ENCODE results near the gene EHD4. TPM values are rescaled to one million over a fixed set of nuclear protein-coding genes. Genes with fewer than 3 reads are reported as not detected.

Gene EHD4
- total RNA-seq, 2 donors from 2014 or later = 18.4 to 22.6 TPM

DNA sequence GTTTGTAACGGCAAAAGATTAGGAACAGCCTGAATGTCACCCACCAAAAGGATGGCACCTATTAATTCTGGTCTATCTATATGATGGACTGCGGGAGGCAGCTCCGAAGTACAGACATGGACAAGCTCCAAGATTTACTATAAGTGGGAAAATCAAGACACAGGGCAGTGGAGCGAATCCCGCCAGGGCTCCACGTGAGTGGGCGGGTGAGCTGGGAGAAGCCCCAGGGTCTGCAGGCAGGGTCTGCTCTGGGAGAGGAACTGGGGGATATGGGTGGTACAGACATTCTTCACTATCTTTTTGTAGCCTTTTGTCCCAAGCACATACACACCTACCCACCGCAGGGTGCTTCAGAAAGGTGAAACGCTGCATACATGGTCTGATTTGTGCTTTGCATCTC, 40.3 kb downstream of the EHD4 start:
- peaks cover 5% of the 10 kb centered on the region for H3K4me1 ChIP-seq (replicated peaks)
- intact Hi-C loops (cut with DNase I) = no loop called here
- TF ChIP-seq CTCF (IDR thresholded peaks at IDR 0.05) (no peak), POLR2A (IDR thresholded peaks at IDR 0.05) (no peak), POLR2AphosphoS5 (IDR thresholded peaks at IDR 0.05) (no peak)
- no peak overlapping the region for H3K27ac ChIP-seq
- no peak for DNase-seq (ENCODE audit: low spot score)
- no peak overlapping the region for H3K4me3 ChIP-seq
- no peaks in the 10 kb centered on the region for H3K9me3 ChIP-seq
- H3K36me3 ChIP-seq = no peaks in the 10 kb centered on the region
- WGBS = 91% methylated on average over 9 of the region's 9 CpGs
- H3K27me3 ChIP-seq (replicated peaks; ENCODE audit: insufficient read depth) = no peaks in the 10 kb centered on the region

DNA sequence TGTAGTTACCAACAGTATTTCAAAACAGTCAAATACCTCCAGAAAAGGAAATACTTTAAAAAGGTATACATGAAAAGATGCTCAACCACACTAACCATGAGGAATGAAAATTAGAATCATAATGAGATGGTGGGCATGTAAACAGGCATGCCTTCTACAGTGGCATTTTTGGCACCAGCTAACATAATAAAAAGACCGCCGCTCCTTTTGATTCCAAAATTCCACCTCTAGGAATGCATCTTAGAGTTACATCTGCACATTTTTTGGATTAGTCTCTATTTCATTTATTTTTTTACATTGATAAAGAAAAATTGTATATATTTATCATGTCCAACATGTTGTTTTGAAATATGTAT, 41.5 kb downstream of the EHD4 start:
- intact Hi-C loops (cut with DNase I) = no loop called here
- 91% methylated on average over 2 of the region's 2 CpGs for WGBS
- Histone ChIP-seq H3K36me3 (no peaks in the 10 kb centered on the region), H3K27me3 (replicated peaks; ENCODE audit: insufficient read depth) (no peaks in the 10 kb centered on the region), H3K4me3 (no peak overlapping the region), H3K4me1 (replicated peaks) (peaks cover 5% of the 10 kb centered on the region), H3K27ac (no peak overlapping the region), H3K9me3 (no peaks in the 10 kb centered on the region)
- TF ChIP-seq POLR2AphosphoS5 (IDR thresholded peaks at IDR 0.05) (no peak), CTCF (IDR thresholded peaks at IDR 0.05) (no peak), POLR2A (IDR thresholded peaks at IDR 0.05) (no peak)
- DNase-seq (ENCODE audit: low spot score) = no peak

GRCh38 chr15:41930221-41930866, 42.0 kb downstream of the EHD4 start:
- H3K9me3 ChIP-seq = no peaks in the 10 kb centered on the region
- H3K27ac ChIP-seq = no peak overlapping the region
- H3K36me3 ChIP-seq = no peaks in the 10 kb centered on the region
- H3K4me3 ChIP-seq = no peak overlapping the region
- DNase-seq (ENCODE audit: low spot score) = no peak
- intact Hi-C loops (cut with DNase I) = no loop called here
- TF ChIP-seq CTCF (IDR thresholded peaks at IDR 0.05) (peak in 1 of 4 experiments; percentile 37), POLR2AphosphoS5 (IDR thresholded peaks at IDR 0.05) (no peak)
- peaks cover 7% of the 10 kb centered on the region for H3K4me1 ChIP-seq (replicated peaks)
- WGBS = 70% methylated on average over 8 of the region's 8 CpGs
- H3K27me3 ChIP-seq (replicated peaks; ENCODE audit: insufficient read depth) = no peaks in the 10 kb centered on the region

DNA sequence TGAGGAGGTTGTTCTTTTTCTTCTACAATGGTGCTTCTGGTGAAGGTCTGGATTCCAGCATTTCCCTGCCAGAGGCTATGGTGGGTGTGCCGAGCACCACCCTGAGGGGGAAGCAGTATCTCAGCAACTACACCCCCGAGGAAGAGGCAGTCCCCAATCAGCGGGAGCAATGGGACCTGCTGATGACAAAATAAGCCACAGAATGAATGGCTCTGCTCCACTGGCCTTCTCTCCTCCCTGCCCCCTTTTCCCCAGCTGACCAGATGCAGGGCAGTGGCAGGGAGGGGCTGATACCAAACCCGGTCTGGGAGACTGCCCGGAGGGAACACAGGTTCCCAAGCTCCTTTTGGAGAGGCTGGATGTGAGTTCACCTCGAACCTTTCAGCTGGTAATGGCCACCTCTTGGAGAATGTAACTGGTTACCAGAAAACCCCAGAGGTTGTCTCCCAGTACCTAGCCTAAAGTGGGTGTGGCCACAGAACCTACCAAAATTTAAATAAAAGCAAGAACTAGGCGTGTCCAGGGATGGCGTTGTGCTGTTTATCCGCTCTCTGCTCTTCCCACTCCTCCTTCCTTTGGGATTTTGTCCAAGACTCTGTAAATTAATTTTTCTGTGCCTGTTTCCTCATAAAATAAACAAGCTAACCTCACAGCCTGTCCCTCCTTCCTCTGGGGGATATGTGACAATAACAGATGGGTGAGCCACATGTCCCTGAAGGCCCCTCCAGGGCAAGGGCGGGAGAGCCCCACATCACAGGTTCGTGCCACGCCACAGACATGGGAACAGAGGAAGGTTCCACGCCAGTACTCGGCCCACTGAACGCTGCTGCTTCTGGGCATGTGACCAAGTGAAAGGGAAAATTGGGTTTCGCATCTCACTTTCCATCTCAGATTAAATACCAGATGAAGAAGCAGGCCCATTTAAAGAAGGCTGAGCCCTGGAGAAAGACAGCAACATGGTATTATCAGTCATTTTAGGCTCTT, 43.4 kb downstream of the EHD4 start:
- no peak for DNase-seq (ENCODE audit: low spot score)
- 58% methylated on average over 16 of the region's 16 CpGs for WGBS
- H3K4me1 ChIP-seq (replicated peaks) = peaks cover 10% of the 10 kb centered on the region

More for the DNA sequence above, 43.4 kb downstream of the EHD4 start:
- TF ChIP-seq POLR2A (IDR thresholded peaks at IDR 0.05) (no peak), CTCF (IDR thresholded peaks at IDR 0.05) (no peak), POLR2AphosphoS5 (IDR thresholded peaks at IDR 0.05) (no peak)
- H3K9me3 ChIP-seq = no peaks in the 10 kb centered on the region
- H3K4me3 ChIP-seq = no peak overlapping the region
- no peaks in the 10 kb centered on the region for H3K36me3 ChIP-seq
- peak overlapping the region; percentile 20 to 21 for H3K27ac ChIP-seq
- intact Hi-C loops (cut with DNase I) = no loop called here
- H3K27me3 ChIP-seq (replicated peaks; ENCODE audit: insufficient read depth) = no peaks in the 10 kb centered on the region
